ENCODE results near the gene SRR. TPM values are rescaled to one million over a fixed set of nuclear protein-coding genes. Genes with fewer than 3 reads are reported as not detected.
A peak's percentile ranks its signal among the peaks of the same experiment; 100 is the strongest.

The SRR gene
- total and polyA plus RNA-seq, 10 of the 15 experiments (the other 5 are each of a cell fraction or from before 2014, with no cell fraction given) = 11.7 to 33.9 (median 20.2) TPM

GRCh38 chr17:2336852-2337543 is 33.2 kb downstream of the SRR start, which contains the start of gene SGSM2 (continued):
- no peak for TF ChIP-seq ZBTB33 (IDR thresholded peaks at IDR 0.05)

GRCh38 chr17:2337544-2338314 is 34.0 kb downstream of the SRR start:
- Histone ChIP-seq H2AFZ (ENCODE audit: control insufficient read depth, low read depth, low read length) (peak overlapping the region; percentile 61), H3K36me3 (ENCODE audit: control insufficient read depth in 2 of 2, insufficient read depth in 2 of 2, low read length in 1 of 2) (peaks cover 3 to 16% of the 10 kb centered on the region in 2 experiments), H3K79me2 (ENCODE audit: control insufficient read depth, insufficient read depth, low read length) (peaks cover 46% of the 10 kb centered on the region), H3K4me2 (ENCODE audit: control insufficient read depth, insufficient read depth) (peak overlapping the region; percentile 66), H3K4me1 (ENCODE audit: control insufficient read depth, insufficient read depth, low read length) (peaks cover 5% of the 10 kb centered on the region), H3K4me3 (peak overlapping the region; percentile 53), H3K9ac (ENCODE audit: control insufficient read depth, insufficient read depth, low read length) (peak overlapping the region; percentile 90), H4K20me1 (ENCODE audit: control insufficient read depth, insufficient read depth) (no peaks in the 10 kb centered on the region), H3K9me3 (replicated peaks; ENCODE audit: control insufficient read depth, insufficient read depth, low read length) (no peaks in the 10 kb centered on the region), H3K27me3 (replicated peaks in 1 of 2; ENCODE audit: control insufficient read depth in 2 of 2, insufficient read depth in 2 of 2, low read length in 1 of 2) (no peaks in the 10 kb centered on the region), H3K27ac (ENCODE audit: control insufficient read depth, insufficient read depth) (peak overlapping the region; percentile 54)
- no peak for DNase-seq (ENCODE audit: low read depth, low spot score)
- RAD21 ChIA-PET (ENCODE audit: unreplicated experiment) = interaction anchor here (0.7 to 2.6 kb wide), 9 partner anchors 15 to 283 kb away, joined by 3 to 11 read pairs (median 4); partner anchors contain the start of genes HIC1, SMG6 and SRR
- SMC1A ChIA-PET (ENCODE audit: uncharacterized antibody, unreplicated experiment) = no interaction called here
- no peak for FAIRE-seq
- CTCF ChIA-PET = interaction anchor here (1.0 to 3.1 kb wide), 5 partner anchors 15 to 285 kb away, joined by 3 to 13 read pairs (median 3); no protein-coding TSS in a partner anchor
- WGBS (ENCODE audit: insufficient coverage, insufficient replicate concordance, low lambda C conversion rate, missing lambda C conversion rate) = 2% methylated on average over 22 of the region's 92 CpGs
- POLR2A ChIA-PET = interaction anchor here (0.5 to 2.5 kb wide), 4 partner anchors 35 to 621 kb away, joined by 3 to 10 read pairs (median 5); no protein-coding TSS in a partner anchor
- in situ Hi-C loops (cut with MboI) = no loop called here
- peak; percentile 49 for ATAC-seq
- intact Hi-C loops (cut with micrococcal nuclease; ENCODE audit: unreplicated experiment) = loop anchor here (2.0 to 5.0 kb wide), 2 partner anchors 71 to 285 kb away; no protein-coding TSS in a partner anchor
- no TSS peak for BruUV-seq (replicated peaks)
- TF ChIP-seq SMARCA5 (IDR thresholded peaks at IDR 0.05) = no peak
- TF ChIP-seq TCF3 (IDR thresholded peaks at IDR 0.05; ENCODE audit: borderline replicate concordance, insufficient read depth, low read depth, low read length) = no peak
- TF ChIP-seq BHLHE40 (IDR thresholded peaks at IDR 0.05; ENCODE audit: borderline replicate concordance in 1 of 2, low read depth in 2 of 2, low read length in 1 of 2) = peak in 1 of 2 experiments; percentile 15; a peak in 1 of 4 replicates
- TF ChIP-seq DPF2 (IDR thresholded peaks at IDR 0.05) = peak; percentile 68
- peak; percentile 23 for TF ChIP-seq IKZF1 (conservative IDR thresholded peaks at IDR 0.05)
- peak; percentile 24; the same call in 1 of the 2 replicates for TF ChIP-seq YY1 (IDR thresholded peaks at IDR 0.05; ENCODE audit: low read depth, low read length)
- 0 out of 2 replicates have a peak, but pooled peaks have one; percentile 32 for TF ChIP-seq NR2F1 (conservative IDR thresholded peaks at IDR 0.05)
- no peak for TF ChIP-seq ZSCAN29 (IDR thresholded peaks at IDR 0.05)
- TF ChIP-seq NFYB (IDR thresholded peaks at IDR 0.05; ENCODE audit: insufficient read depth, low read depth, low read length) = no peak
- TF ChIP-seq MTA2 (IDR thresholded peaks at IDR 0.05; ENCODE audit: low read depth) = no peak
- TF ChIP-seq EZH2 (IDR thresholded peaks at IDR 0.05; ENCODE audit: borderline replicate concordance, control insufficient read depth, low read depth, low read length) = no peak
- peak; percentile 70 for TF ChIP-seq GATAD2B (conservative IDR thresholded peaks at IDR 0.05; ENCODE audit: low read depth)
- TF ChIP-seq BACH1 (IDR thresholded peaks at IDR 0.05; ENCODE audit: borderline replicate concordance) = peak; percentile 61
- 0 out of 3 replicates have a peak, but pooled peaks of 1 of the 2 experiments have one; percentile 21 for TF ChIP-seq EGR1 (IDR thresholded peaks at IDR 0.05; ENCODE audit: borderline replicate concordance in 1 of 2, low read depth in 2 of 2, low read length in 2 of 2)
- TF ChIP-seq NKRF (conservative IDR thresholded peaks at IDR 0.05) = peak; percentile 38; the same call in 1 of the 2 replicates
